ENCODE data around the gene MPI. TPM values are rescaled to one million over a fixed set of nuclear protein-coding genes. Genes with fewer than 3 reads are reported as not detected.

The MPI gene, protein sequence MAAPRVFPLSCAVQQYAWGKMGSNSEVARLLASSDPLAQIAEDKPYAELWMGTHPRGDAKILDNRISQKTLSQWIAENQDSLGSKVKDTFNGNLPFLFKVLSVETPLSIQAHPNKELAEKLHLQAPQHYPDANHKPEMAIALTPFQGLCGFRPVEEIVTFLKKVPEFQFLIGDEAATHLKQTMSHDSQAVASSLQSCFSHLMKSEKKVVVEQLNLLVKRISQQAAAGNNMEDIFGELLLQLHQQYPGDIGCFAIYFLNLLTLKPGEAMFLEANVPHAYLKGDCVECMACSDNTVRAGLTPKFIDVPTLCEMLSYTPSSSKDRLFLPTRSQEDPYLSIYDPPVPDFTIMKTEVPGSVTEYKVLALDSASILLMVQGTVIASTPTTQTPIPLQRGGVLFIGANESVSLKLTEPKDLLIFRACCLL
- 10 to 100 TPM; 60.4 to 68.7 (median 67.0) TPM for polyA plus RNA-seq (ENCODE audit: insufficient read length in 3 of 3)

DNA sequence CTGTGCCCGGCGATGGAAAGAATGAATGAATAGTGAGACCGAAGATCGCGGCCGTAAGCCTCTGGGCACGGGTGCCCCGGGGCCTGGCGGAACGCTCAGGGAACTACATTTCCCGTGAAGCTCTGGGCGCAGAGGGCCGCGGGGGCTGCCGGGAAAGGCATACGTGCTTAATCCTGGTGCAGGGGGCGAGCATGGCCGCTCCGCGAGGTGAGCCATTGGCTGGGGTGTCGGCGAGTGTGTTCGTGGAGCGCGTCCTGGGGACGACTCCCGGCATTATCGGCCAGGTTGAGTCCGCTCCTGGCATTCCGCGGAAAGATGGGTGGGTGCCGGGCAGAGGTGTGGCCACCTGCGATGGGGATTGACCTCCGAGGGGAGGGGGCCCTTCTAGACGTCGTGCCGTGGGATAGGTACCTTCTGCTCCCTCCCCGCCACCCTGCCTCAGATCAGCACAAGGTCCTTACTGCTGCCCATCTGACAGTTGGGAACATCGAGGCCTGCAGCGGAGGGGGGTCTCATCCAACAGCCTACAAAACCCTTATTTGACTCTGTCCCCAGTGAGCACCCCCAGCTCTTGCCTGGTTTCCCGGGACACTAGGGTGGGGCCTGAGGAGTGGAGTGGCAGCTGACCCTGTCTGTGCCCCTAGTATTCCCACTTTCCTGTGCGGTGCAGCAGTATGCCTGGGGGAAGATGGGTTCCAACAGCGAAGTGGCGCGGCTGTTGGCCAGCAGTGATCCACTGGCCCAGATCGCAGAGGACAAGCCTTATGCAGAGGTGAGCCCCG is at the start of gene MPI:
TSS of gene MPI (plus strand) at position 160 of the 782 bp plus-strand sequence. CDS start at position 192, 32 bp downstream.
- peak in 1 of 3 donors; percentile 78 for DNase-seq (ENCODE audit: low read depth in 3 of 3, low spot score in 2 of 3)

DNA sequence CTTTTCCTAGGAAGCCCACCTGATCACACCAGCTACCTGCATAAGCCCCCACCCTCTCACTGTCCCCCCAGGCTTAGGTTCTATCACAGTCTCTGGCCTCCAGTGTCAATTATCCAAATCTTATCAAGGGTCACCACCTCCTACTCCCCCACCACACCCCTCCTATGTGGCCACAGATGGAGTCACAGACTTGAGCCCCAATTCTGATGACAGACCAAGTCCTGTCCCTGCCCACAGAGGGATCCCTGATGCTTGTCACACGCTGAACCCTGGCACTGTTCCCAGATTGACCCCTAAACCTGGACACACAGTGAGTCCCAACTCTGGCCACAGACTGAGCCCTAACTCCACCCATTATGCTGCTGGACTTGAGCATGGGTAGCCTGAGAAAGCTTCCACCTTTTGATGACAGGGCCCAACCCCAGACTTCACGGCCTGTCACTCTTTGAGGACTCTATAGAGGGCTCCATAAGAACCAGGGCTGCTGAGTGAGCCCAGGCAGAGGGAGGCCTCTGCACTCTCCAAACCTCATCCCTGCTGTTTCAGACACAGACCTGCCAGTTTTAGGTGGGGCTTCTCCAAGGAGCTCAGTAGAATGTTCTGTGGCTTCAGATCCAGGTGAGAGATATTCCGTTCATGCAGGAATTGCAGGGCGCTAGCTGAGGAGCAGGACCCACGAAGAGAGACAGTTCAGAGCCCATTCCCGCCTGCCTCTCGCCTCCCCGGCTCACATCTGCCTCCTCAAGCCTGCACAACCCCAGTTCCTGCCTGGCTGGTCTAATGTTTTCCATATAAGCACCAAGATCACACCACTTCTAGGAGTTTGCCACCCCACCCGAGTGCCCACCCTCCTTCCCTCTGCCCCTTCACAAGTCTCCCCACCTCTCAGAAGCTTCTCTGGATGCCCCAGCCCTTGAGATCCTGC is 48.7 kb upstream of the MPI start:
- DNase-seq (ENCODE audit: low read depth in 3 of 3, low spot score in 2 of 3), result no peak

DNA sequence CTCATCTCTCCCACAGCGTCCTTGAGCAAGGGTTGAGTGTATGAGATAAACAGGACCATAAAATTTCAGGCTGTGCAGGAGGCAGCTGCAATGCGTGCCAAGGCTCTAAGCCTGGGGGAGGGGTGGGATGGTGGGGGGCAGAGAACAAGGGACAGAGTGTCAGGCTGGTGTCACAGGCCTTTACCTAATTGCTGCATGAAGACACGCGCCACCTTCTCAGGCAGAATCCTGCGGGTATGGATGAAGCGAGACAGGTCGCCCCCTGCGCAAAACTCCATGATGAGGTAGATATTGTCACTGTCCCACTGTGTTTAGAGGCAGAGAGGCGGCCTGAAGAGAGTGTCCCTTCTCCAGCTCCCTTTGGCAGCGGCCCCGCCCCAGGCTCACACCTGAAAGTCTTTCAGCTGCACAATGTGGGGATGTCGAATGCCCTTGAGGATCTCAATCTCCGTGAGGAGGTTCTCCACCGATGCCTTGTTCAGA is 47.9 kb upstream of the MPI start:
- no peak for DNase-seq (ENCODE audit: low read depth in 3 of 3, low spot score in 2 of 3)

DNA sequence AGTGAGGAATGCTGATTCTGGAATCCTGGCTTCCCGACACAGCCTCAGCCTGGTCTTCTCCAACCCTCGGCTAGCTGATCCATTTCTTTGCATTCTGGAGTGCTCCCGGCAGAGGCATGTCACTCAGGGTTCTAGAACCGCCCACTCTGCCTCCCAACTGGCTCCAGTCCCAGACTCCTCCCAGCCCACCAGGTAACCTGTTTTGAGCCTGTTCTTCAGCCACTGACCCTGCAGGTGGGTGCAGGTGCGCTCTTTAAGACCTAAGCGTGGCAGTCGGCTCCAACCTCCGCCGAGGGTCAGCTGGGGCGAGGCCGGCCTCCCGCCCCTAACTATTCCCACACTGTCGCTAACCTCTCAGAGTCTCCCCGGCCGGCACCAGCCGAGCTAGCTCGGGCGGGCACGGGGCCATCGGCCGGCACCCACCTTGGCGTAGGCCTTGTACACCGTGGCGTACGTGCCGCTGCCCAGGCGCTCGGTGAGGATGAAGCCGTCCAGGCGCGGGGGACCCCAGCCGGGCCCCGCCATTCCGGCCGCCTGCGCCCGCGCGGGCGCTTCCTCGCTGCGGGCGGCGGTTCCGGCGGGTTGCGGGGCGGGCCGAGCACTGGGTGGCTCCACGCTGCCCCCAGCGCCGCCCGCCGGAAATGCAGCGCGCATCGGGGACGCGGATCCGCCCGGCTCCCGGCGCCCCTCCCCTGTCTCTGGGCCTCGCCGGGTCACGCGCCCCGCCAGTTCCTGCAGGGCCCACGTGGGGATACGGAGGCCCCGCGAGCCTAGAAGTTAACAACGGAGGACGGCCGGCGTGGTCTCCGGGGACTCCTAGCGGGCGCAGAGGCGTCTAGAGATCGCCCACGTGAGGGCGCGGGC is 47.0 kb upstream of the MPI start, which contains the start of gene ULK3:
TSS of gene ULK3 (minus strand) at position 576 of the 864 bp plus-strand sequence. CDS start at position 525, 51 bp downstream.
- peak; percentile 62 to 80 (median 69) for DNase-seq (ENCODE audit: low read depth in 3 of 3, low spot score in 2 of 3)

DNA sequence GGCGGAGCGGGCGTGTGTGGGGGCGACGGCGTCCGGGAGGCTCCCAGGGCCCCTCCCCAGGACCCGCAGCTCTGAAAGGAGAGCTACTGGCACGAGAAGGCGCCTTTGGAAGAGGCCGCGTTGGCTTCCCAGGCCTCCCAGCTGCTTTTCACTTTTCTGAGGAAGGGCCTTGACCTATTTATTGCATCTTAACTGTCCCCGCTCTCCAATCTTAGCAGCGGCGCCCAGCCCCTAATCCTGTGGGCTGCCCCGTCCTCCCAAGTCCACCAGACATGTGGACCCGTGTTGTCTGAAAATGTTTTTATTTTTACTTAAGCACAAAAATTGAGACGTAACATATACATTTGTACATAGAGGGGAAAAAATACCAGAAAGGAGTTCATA is 46.4 kb upstream of the MPI start:
- no peak for DNase-seq (ENCODE audit: low read depth in 3 of 3, low spot score in 2 of 3)

DNA sequence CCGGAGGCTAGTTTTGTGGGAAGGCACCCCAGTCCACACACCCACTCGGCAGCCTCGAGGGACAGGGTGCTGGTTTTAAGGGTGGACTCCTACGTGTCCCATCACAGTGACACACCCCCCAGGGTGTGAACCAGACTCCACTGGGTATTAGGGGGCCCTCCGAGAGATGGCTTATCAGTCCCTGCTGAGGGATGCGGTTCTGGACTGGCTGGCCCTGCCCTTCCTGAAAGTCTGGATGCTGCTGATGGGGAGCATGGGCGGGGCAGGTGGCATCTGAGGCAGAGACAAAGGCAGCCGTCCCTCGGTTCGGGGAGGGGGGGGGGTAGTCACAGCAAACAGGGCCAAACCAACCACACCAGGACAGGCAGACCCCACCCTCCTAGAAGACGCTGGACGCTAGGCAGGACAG is 45.9 kb upstream of the MPI start:
- no peak for DNase-seq (ENCODE audit: low read depth in 3 of 3, low spot score in 2 of 3)

DNA sequence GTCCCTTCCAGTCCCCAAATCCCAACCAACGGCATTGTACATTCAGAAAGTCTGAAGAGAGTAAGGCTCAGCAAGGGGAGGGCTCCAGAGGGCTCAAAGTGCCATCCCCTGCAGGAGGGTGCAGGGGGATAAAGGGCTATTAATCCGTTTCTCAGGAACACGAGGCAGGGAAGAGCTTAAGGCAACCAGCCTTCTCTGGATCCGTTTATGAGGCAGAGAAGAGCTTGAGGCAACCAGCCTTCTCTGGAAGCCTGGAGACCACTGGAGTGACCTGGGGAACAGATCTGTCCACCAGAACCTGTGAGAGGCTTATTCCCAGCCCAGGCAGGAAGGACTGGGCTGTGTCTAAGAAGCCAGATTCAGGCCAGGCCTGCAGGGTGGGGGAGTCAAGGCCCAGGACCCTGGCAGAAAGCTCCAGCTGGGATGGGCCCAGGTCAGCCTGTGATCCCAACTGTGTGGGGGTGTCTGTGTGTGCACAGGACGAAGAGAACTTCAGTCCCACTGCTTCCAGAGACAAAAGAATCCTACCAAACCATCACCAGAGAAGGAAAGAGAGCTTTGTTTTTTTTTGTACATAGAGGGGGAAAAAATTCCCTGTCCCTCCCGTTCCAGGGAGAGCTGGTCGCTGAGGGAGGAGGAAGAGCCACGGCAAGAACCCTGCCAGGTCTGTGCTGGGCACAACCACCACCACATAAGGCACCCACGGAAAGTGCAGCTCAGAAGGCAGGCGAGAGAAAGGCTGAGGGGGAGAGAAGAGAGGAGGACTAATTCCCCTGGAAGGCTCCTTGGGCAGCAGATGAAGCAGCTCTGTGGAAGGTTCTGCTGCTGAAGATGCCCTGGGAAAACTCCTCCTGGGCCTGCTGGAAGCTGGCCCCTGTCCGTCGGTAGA is 45.3 kb upstream of the MPI start:
- DNase-seq (ENCODE audit: low read depth in 3 of 3, low spot score in 2 of 3), result no peak

DNA sequence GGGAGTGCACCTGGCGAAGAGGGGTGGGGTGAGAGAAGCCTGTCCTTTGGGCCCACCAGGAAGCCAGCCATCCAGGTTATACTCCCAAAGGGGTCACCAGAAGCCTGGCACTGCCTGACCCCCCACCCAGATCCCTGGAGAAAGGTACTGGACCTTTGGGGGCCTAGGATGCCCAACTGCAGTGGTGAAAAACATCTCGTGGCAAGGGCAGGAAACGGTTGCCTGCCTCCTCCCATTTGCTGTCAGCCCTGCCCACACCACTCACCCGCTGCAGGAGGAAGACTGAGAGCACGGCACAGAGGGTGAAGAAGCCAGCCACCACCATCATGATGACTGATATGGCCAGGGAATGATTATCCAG is 44.7 kb upstream of the MPI start:
- DNase-seq (ENCODE audit: low read depth in 3 of 3, low spot score in 2 of 3), result no peak

DNA sequence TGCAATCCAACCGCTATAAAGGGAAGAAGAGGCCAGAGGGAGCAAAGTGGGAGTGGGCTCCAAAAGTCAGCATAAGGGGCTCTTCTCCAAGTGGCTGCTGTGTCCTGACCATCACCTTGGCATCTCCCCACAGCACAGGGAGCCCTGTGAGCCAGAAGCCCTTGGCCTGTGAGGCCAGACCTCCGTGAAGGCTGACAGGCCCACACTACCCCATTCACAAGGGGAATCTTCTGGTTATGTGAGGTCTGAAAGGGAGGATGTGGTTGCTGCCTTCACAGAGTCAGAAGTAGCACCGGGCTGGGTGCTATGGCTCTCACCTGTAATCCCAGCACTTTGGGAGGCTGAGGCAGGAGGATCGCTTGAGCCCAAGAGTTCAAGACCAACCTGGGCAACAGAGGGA is 44.3 kb upstream of the MPI start:
- no peak for DNase-seq (ENCODE audit: low read depth in 3 of 3, low spot score in 2 of 3)

DNA sequence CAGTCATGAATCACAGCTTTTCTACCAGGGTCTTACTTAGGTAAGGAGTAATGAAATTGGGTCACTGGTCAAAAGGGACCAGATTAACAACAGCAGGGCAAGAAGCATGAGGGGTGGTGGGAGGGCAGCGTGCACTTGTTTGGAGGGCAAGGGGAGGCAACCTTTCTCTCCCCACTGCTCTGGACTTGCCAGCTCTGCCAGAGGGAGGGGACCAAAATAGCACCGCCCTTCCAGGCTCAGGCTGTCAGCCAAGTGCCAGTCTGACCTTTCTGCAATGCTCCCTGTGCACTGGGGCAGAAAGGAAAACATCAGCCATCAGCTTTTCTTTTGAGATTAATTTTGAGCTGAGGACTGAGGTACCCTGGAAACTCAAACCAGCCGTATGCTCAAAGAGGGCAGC is 42.4 kb upstream of the MPI start:
- DNase-seq (ENCODE audit: low read depth in 3 of 3, low spot score in 2 of 3), result no peak

DNA sequence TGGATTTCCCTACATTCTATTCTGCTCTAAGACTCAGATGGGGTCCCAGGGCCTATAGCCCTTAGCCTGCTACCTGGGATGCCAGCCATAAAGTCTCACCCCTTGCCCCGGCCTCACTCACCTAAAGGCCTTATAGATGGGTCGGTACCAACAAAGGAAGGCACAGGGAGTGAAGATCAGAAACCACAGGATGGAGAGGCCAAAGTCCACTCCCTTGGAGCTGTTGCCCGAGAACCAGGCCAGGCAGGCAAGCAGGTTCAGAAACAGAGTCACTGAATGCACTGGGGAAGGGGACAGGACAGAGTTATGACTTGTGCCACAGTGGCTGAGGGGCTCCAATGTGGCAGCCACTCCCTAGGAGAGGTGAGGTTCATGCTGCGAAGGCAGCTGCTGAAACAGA is 39.4 kb upstream of the MPI start:
- no peak for DNase-seq (ENCODE audit: low read depth in 3 of 3, low spot score in 2 of 3)

DNA sequence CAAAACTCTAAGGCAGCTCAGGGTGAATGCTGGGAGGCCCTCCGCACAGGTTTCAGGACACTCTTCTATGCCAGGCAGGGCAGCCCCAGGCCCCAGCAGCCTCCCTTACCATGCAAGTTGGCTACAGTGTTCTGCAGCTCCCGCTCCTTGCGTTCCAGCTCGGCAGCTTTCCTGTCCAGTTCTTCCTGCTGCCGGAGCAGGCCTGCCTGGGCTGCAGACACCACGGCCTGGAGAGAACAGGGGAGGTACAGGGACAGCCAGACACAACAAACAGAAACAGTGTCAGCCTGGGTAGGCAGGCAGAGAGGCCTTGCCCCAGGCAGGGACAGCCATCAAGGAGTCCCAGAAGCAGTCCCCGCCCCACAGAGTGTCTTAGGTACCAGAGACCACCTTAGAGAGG is 37.9 kb upstream of the MPI start:
- DNase-seq (ENCODE audit: low read depth in 3 of 3, low spot score in 2 of 3), result no peak

DNA sequence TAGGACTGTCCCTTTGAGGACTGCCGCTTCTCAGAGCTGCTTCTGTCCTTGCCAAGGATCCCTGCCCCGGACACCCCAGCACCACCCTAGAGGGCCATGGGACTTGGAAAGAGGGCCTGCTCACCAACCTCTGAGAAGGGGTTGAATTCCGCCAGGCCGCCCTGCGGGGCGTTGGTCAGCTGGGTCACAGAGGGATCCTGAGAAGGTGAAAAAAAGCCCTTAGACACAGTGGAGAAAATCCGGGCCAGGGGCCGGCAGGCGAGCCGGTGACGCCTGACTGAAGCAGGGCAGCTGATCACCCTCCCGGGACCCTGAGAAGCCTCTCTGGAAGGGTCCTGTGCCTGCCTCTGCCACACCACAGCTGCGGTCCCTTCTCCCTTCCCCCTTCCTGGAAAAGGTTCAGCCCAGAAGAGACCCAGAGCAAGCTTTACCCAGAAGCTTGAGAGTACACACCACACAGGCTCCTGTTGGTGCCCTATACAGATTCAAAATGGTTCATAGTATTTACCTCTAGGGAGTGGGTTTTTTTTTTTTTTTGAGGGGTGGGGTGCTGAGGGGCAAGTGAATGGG is 35.3 kb upstream of the MPI start:
- no peak for DNase-seq (ENCODE audit: low read depth in 3 of 3, low spot score in 2 of 3)

DNA sequence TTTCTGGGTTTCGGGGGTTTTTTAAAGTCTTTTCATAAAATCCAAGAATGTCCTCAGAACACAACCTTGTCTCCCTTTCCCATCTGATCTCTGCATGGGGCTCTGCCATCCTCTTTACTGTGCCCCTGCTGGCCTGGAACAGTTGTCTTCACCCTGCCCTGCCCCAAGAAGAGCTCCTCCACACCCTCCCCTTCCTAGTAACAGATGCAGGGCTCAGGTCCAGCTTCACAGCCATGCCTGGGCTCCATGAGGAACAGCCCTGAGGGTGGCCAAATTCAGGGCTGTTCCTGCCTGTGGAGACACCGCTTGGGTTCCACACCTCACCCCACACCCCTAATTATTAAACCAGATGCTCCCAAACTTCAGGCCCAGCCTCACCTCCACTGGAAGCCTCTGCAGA is 34.0 kb upstream of the MPI start:
- DNase-seq (ENCODE audit: low read depth in 3 of 3, low spot score in 2 of 3), result no peak

DNA sequence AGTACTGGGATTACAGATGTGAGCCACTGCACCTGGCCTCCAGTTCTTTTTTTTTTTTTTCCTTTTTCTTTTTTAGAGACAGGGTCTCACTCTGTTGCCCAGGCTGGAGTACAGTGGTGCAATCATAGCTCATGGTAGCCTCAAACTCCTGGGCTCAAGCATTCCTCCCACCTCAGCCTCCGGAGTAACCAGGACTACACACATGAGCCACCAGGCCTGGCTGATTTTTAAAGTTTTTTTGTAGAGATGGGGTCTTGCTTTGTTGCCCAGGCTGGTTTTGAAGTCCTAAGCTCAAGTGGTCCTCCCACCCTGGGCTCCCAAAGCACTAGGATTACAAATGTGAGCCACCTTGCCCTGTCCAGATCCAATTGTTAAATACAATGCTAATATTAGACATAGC is 33.3 kb upstream of the MPI start:
- no peak for DNase-seq (ENCODE audit: low read depth in 3 of 3, low spot score in 2 of 3)

DNA sequence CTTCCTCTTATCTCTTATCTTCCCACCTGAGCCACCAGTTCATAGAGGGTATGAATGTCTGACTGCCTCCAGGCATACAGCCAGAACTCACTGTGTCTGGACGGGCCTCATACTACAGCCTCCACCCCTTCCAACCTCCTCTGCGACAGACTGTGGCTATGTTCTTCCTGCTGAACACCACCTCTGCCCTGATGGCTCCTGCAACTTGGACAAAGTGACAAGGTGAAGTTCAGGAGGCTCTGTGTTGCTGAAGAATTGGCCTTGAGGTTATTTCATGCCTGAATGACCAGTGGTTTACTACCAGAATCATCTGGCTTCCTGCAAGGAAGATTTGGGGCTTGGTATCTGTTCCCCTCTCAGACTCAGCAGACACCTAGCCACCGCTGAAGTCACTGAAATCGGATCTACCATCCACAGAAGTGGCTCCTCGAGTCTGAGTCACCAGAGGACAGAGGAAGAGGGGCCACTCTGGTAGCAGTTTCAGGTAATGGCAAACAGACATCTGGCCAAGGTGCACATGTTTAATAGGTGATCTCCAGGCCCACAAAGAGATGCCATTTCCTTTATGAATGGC is 32.7 kb upstream of the MPI start:
- DNase-seq (ENCODE audit: low read depth in 3 of 3, low spot score in 2 of 3), result no peak

DNA sequence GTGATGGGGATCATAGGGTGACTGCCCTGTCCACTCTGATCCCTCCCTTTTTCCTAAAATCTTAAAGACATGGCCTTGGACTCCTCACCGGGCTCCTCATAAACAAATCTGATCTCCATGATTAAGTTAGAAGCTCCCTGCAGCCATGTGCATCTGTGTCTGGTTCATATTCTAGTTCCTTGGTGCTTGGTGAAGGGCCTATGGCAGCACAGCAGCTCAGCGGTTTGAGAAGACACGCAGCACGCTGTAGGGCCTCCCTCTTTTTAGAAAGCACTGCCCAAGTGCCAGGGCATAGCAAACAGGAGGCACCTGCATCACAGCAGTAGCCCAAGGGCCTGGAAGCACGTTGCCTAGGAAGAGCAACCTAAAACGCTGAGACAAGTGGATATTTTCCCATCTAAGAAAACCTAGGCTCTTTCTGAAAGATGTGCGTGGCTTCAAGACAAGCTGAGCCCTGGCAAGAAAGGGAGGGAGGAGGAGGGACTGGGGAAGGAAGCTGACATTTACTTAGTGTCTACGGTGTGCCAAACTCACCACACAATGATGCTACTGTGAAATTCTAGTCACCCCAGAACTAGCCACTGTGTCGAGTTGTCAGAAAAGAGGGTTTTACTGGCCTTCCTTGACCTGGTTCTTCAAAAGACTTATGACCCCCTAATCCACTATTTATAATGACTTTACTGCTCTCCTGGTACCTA is 32.0 kb upstream of the MPI start:
- DNase-seq (ENCODE audit: low read depth in 3 of 3, low spot score in 2 of 3), result no peak

DNA sequence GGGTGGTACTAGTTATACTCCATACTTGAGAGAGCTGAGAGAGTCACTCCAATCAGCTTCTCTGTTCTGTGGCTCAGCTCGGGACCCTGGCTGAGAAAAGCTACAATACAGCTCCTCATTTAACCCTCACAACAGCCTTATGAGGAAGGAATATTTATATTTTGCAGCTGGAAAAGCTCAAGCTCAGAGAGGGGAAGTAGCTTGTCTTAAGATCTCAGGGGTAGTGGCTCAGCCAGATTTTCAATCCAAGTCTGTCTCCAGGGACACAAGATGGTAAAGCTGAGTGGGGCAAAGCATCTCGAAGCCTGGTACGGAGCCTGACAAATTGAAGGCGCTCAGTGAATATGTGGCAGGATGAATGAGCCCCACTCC is 31.5 kb upstream of the MPI start:
- DNase-seq (ENCODE audit: low read depth in 3 of 3, low spot score in 2 of 3), result no peak

Measured in right renal cortex interstitium (tissue), 3 donors.